Testis (tissue), 3 donors: ENCODE results near the gene PSMA2. TPM values are rescaled to one million over a fixed set of nuclear protein-coding genes. Genes with fewer than 3 reads are reported as not detected.

Experiments used
- DNase-seq: peaks from one replicate; pipeline ENCODE4 v3.0.0-alpha.2; 2019
- H3K27ac ChIP-seq, 2 donors: fragments of 200-600 bp; sonication (generic); one replicate each; pipeline ENCODE4 v1.5.1; 2019
- H3K27me3 ChIP-seq: fragments of 200-600 bp; sonication (generic); one replicate; pipeline ENCODE4 v1.5.1; 2019
- H3K36me3 ChIP-seq: fragments of 200-600 bp; sonication (generic); one replicate; pipeline ENCODE4 v1.5.1; 2017; ENCODE audit warnings: low read depth; ENCODE audit errors: missing control alignments
- H3K4me1 ChIP-seq: fragments of 200-600 bp; sonication (generic); one replicate; pipeline ENCODE4 v1.5.1; 2019
- H3K4me3 ChIP-seq, 2 donors: fragments of 200-600 bp; sonication (generic); one replicate each; pipeline ENCODE4 v1.5.1; 2017 to 2019
- H3K9me3 ChIP-seq: fragments of 200-600 bp; sonication (generic); one replicate; pipeline ENCODE4 v1.5.1; 2017
- POLR2A ChIP-seq: fragments of 450-650 bp; IDR thresholded peaks from one replicate; pipeline ENCODE4 v1.6.1; 2017; ENCODE audit warnings: antibody characterized with exemption, mild to moderate bottlenecking, moderate library complexity
- WGBS, 2 donors: methylation state at CpG; one replicate each; pipeline ENCODE4 v1.1.5; 2018; 5-methylcytosine and 5-hydroxymethylcytosine counted together
- intact Hi-C: fragments of 100-400 bp; cut with DNase I; formaldehyde crosslinking; loops from one replicate; pipeline ENCODE4 v1.15.1; 2023; ENCODE audit warnings: low total_unique reads
- polyA plus RNA-seq: library from polyadenylated mRNA; stranded (reverse); fragments of 350-450 nt; fragmentation: Illumina TruSeq; extraction: RNeasy Lipid Tissue Mini Kit (QIAGEN cat#74804); gene quantifications from one replicate; pipeline ENCODE4 v1.2.3, GENCODE V29; 2014; ENCODE audit warnings: low read depth, low replicate concordance; ENCODE audit not compliant: insufficient read depth
- total RNA-seq, 2 donors: library from RNA; depleted of rRNA; stranded (reverse); fragments of >200 nt; gene quantifications; one replicate each; pipeline ENCODE4 v1.2.3, GENCODE V29; 2016
- TF ChIP-seq, protein P1 (sequence below), 3 experiments: fragments of 450-650 bp in 2 of 3; fragments of 200-600 bp in 1 of 3; sonication (generic) in 1 of 3; IDR thresholded peaks; one replicate each; pipeline ENCODE4 v1.5.1; 2016 to 2019; ENCODE audit warnings: antibody characterized with exemption in 3 of 3, mild to moderate bottlenecking in 2 of 3, moderate library complexity in 1 of 3

PSMA2 gene
- total and polyA plus RNA-seq, 3 donors from 2014 or later: 50.1 to 114 (median 50.9) TPM

- DNase-seq: no peak
- TF ChIP-seq, protein P1, sequence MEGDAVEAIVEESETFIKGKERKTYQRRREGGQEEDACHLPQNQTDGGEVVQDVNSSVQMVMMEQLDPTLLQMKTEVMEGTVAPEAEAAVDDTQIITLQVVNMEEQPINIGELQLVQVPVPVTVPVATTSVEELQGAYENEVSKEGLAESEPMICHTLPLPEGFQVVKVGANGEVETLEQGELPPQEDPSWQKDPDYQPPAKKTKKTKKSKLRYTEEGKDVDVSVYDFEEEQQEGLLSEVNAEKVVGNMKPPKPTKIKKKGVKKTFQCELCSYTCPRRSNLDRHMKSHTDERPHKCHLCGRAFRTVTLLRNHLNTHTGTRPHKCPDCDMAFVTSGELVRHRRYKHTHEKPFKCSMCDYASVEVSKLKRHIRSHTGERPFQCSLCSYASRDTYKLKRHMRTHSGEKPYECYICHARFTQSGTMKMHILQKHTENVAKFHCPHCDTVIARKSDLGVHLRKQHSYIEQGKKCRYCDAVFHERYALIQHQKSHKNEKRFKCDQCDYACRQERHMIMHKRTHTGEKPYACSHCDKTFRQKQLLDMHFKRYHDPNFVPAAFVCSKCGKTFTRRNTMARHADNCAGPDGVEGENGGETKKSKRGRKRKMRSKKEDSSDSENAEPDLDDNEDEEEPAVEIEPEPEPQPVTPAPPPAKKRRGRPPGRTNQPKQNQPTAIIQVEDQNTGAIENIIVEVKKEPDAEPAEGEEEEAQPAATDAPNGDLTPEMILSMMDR (IDR thresholded peaks at IDR 0.05): no peak
- TF ChIP-seq POLR2A: no peak
- no peaks in the 10 kb centered on the region for H3K9me3 ChIP-seq
- 47 to 52% methylated on average over 5 of the region's 5 CpGs for WGBS, 2 donors
- no peaks in the 10 kb centered on the region for H3K27me3 ChIP-seq
- no peak overlapping the region for H3K4me3 ChIP-seq
- H3K36me3 ChIP-seq: no peaks in the 10 kb centered on the region
- H3K4me1 ChIP-seq: peaks cover 27% of the 10 kb centered on the region
- intact Hi-C loops: no loop called here
- peak overlapping the region in 1 of 2 donors; percentile 60 for H3K27ac ChIP-seq
Observed at GRCh38 chr7:42914421-42915045, 17.4 kb downstream of the PSMA2 start.

DNA sequence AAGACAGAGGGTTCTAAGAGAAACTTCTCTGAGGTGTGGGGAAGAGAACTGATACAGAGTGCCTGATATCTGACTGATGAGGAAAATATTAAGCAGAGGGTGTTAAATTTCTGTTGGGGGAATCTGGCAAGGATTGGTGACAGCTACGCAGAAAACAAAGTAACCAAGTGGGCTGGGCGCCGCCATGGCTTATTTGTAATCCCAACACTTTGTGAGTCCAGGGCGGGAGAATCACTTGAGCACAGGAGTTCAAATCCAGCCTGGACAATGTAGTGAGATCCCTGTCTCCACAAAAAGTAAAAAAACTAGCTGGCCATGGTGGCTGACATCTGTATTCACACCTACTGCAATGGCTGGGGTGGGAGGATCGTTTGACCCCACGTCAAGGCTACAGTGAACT lies 18.0 kb downstream of the PSMA2 start:
- H3K9me3 ChIP-seq: no peaks in the 10 kb centered on the region
- intact Hi-C loops: no loop called here
- peaks cover 27% of the 10 kb centered on the region for H3K4me1 ChIP-seq
- H3K27me3 ChIP-seq: no peaks in the 10 kb centered on the region
- H3K36me3 ChIP-seq: no peaks in the 10 kb centered on the region
- H3K27ac ChIP-seq: peak overlapping the region; percentile 1 to 87
- 44 to 59% methylated on average over 6 of the region's 6 CpGs for WGBS, 2 donors
- no peak overlapping the region for H3K4me3 ChIP-seq
- TF ChIP-seq POLR2A: no peak
- TF ChIP-seq, protein P1 (IDR thresholded peaks at IDR 0.05): no peak
- DNase-seq: no peak

DNA sequence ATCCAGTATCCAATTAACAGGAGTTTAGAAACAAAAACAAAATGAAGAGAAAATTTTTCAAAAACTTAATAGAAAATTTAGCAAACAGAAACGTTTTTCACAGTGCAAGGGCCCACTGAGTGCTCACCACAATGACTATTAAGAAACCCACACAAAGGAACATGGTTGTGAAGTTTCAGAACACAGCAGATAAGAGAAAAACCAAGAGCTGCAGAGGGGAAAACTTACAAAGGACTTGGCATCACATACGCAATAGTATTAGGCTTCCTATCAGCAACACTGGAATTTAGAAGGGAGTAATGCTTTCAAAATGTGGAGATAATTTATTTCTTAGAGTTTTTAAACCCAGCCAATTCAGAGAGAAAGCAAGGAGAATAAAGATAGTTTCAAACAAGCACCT lies 18.4 kb downstream of the PSMA2 start:
- H3K4me1 ChIP-seq: peaks cover 27% of the 10 kb centered on the region
- H3K27me3 ChIP-seq: no peaks in the 10 kb centered on the region
- peak overlapping the region; percentile 1 to 87 for H3K27ac ChIP-seq
- H3K4me3 ChIP-seq: no peak overlapping the region
- DNase-seq: no peak
- TF ChIP-seq, protein P1 (IDR thresholded peaks at IDR 0.05): no peak
- TF ChIP-seq POLR2A: no peak
- H3K9me3 ChIP-seq: no peaks in the 10 kb centered on the region
- no peaks in the 10 kb centered on the region for H3K36me3 ChIP-seq
- WGBS, 2 donors: 23 to 32% methylated on average over 2 of the region's 2 CpGs
- intact Hi-C loops: no loop called here

GRCh38 chr7:42911454-42912447 lies 20.2 kb downstream of the PSMA2 start, which contains the start of gene C7orf25:
Gene C7orf25, minus strand, starts transcription at chr7:42912070. Its CDS starts 1,170 bp downstream, at chr7:42910900.
- peaks cover 27% of the 10 kb centered on the region for H3K4me1 ChIP-seq
- TF ChIP-seq, protein P1 (IDR thresholded peaks at IDR 0.05): no peak
- TF ChIP-seq POLR2A: no peak
- WGBS, 2 donors: 0% methylated on average over 9 to 46 of the region's 95 CpGs
- H3K27me3 ChIP-seq: no peaks in the 10 kb centered on the region
- H3K27ac ChIP-seq: peak within 1 kb of the TSS; percentile 71 to 87
- peak; percentile 98 for DNase-seq
- H3K9me3 ChIP-seq: no peaks in the 10 kb centered on the region
- peak within 1 kb of the TSS; percentile 71 to 87 for H3K4me3 ChIP-seq
- intact Hi-C loops: no loop called here
- H3K36me3 ChIP-seq: no peaks in the 10 kb centered on the region
